WTC11 (cell line): ENCODE results near the gene PRKAG2.

Source experiments
- CREB1 ChIP-seq: sonication (generic); formaldehyde crosslinking; IDR thresholded peaks from 2 replicates; pipeline ENCODE4 v1.8.0; 2023; ENCODE audit warnings: mild to moderate bottlenecking, missing genetic modification reagents
- TF ChIP-seq, protein P1 (sequence below): fragments of 200-600 bp; IDR thresholded peaks from 2 replicates; pipeline ENCODE4 v1.8.0; 2022; ENCODE audit warnings: antibody characterized with exemption

DNA sequence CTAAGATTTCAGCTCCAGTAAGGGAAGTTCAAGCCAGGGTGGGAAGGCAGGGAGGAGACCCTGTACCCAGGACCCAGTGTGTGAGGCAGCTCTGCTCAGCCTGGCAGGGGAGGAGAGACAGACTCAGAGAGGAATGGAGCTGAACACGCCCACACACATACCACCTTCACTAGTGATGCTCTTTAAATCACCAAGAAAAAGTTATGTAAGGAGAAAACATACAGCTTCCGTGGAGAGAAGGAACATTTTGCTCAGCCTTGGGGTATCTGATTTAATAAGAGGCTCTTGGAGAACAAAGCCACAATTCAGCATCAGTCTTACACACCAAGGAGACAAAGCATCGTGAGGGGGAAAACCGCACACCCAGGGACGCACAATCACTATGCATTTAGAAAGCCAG is 62.9 kb downstream of the PRKAG2 start:
- TF ChIP-seq CREB1 (CRISPR knock-in tag), result no peak
- TF ChIP-seq, protein P1, sequence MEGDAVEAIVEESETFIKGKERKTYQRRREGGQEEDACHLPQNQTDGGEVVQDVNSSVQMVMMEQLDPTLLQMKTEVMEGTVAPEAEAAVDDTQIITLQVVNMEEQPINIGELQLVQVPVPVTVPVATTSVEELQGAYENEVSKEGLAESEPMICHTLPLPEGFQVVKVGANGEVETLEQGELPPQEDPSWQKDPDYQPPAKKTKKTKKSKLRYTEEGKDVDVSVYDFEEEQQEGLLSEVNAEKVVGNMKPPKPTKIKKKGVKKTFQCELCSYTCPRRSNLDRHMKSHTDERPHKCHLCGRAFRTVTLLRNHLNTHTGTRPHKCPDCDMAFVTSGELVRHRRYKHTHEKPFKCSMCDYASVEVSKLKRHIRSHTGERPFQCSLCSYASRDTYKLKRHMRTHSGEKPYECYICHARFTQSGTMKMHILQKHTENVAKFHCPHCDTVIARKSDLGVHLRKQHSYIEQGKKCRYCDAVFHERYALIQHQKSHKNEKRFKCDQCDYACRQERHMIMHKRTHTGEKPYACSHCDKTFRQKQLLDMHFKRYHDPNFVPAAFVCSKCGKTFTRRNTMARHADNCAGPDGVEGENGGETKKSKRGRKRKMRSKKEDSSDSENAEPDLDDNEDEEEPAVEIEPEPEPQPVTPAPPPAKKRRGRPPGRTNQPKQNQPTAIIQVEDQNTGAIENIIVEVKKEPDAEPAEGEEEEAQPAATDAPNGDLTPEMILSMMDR, result no peak
